ENCODE data around the gene ANKRD63. TPM values are rescaled to one million over a fixed set of nuclear protein-coding genes. Genes with fewer than 3 reads are reported as not detected.

ANKRD63 gene
- total and polyA plus RNA-seq, 2 donors (not counting 1 experiment from before 2014, with no cell fraction given): not detected

DNA sequence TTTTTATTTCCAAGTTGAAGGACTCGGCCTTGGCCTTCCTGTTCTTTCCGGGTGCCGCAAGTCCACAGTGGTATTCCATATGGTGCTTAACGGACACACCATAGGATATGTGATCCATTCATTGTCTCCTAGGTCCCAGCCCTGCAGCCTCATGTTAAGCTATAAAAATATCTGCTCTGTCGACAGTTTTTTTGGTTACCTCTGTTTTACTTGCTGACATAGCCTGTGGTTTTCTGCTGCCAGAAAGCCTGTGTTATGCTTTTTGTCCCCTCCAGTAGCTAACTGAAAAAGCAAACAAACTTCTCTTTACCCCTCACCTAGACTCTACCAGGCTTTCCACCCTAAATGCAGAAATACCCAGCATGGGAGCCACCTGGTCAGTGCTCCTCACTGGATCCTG lies 45.9 kb upstream of the ANKRD63 start:
- H3K9ac ChIP-seq (ENCODE audit: insufficient read depth, low read length): no peak overlapping the region
- H2AFZ ChIP-seq (ENCODE audit: low read length): no peak overlapping the region
- no peak overlapping the region for H3K27ac ChIP-seq (ENCODE audit: insufficient read depth, low read length)
- no peaks in the 10 kb centered on the region for H3K36me3 ChIP-seq (ENCODE audit: control insufficient read depth, insufficient read depth, low read length)
- no peaks in the 10 kb centered on the region for H4K20me1 ChIP-seq (ENCODE audit: control insufficient read depth, extremely low read depth, insufficient read depth, low read length)
- peaks cover 4% of the 10 kb centered on the region for H3K79me2 ChIP-seq (ENCODE audit: control insufficient read depth, insufficient read depth, low read length)
- no peak overlapping the region for H3K4me2 ChIP-seq (ENCODE audit: extremely low read depth, insufficient read depth, low read length)
- peaks cover 8% of the 10 kb centered on the region for H3K4me1 ChIP-seq (ENCODE audit: control insufficient read depth, extremely low read depth, insufficient read depth, low read length)
- TF ChIP-seq, protein P1, sequence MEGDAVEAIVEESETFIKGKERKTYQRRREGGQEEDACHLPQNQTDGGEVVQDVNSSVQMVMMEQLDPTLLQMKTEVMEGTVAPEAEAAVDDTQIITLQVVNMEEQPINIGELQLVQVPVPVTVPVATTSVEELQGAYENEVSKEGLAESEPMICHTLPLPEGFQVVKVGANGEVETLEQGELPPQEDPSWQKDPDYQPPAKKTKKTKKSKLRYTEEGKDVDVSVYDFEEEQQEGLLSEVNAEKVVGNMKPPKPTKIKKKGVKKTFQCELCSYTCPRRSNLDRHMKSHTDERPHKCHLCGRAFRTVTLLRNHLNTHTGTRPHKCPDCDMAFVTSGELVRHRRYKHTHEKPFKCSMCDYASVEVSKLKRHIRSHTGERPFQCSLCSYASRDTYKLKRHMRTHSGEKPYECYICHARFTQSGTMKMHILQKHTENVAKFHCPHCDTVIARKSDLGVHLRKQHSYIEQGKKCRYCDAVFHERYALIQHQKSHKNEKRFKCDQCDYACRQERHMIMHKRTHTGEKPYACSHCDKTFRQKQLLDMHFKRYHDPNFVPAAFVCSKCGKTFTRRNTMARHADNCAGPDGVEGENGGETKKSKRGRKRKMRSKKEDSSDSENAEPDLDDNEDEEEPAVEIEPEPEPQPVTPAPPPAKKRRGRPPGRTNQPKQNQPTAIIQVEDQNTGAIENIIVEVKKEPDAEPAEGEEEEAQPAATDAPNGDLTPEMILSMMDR (conservative IDR thresholded peaks at IDR 0.05 in 1 of 2, IDR thresholded peaks at IDR 0.05 in 1 of 2; ENCODE audit: low read depth in 1 of 2, low read length in 2 of 2): no peak
- no peak for TF ChIP-seq EZH2 (IDR thresholded peaks at IDR 0.05; ENCODE audit: low read length, missing control alignments)
- H3K9me3 ChIP-seq (ENCODE audit: control insufficient read depth, insufficient read depth, low read depth, low read length): no peaks in the 10 kb centered on the region
- H3K27me3 ChIP-seq (ENCODE audit: control insufficient read depth, insufficient read depth, low read length): no peaks in the 10 kb centered on the region
- no peak for DNase-seq (ENCODE audit: low read depth in 2 of 2)
- no peak overlapping the region for H3K4me3 ChIP-seq (replicated peaks in 1 of 4; ENCODE audit: control extremely low read depth in 1 of 4, insufficient read depth in 1 of 4, low read depth in 3 of 4, low read length in 4 of 4)

- Histone ChIP-seq H3K9ac (ENCODE audit: insufficient read depth, low read length) (no peak overlapping the region), H3K27me3 (ENCODE audit: control insufficient read depth, insufficient read depth, low read length) (no peaks in the 10 kb centered on the region), H3K9me3 (ENCODE audit: control insufficient read depth, insufficient read depth, low read depth, low read length) (no peaks in the 10 kb centered on the region), H3K27ac (ENCODE audit: insufficient read depth, low read length) (no peak overlapping the region), H2AFZ (ENCODE audit: low read length) (no peak overlapping the region), H4K20me1 (ENCODE audit: control insufficient read depth, extremely low read depth, insufficient read depth, low read length) (no peaks in the 10 kb centered on the region), H3K36me3 (ENCODE audit: control insufficient read depth, insufficient read depth, low read length) (no peaks in the 10 kb centered on the region), H3K4me2 (ENCODE audit: extremely low read depth, insufficient read depth, low read length) (no peak overlapping the region), H3K4me3 (replicated peaks in 1 of 4; ENCODE audit: control extremely low read depth in 1 of 4, insufficient read depth in 1 of 4, low read depth in 3 of 4, low read length in 4 of 4) (no peak overlapping the region), H3K79me2 (ENCODE audit: control insufficient read depth, insufficient read depth, low read length) (peaks cover 4% of the 10 kb centered on the region), H3K4me1 (ENCODE audit: control insufficient read depth, extremely low read depth, insufficient read depth, low read length) (peaks cover 6% of the 10 kb centered on the region)
- DNase-seq (ENCODE audit: low read depth in 2 of 2): peak in 1 of 2 donors; percentile 76
- TF ChIP-seq, protein P1 (conservative IDR thresholded peaks at IDR 0.05 in 1 of 2, IDR thresholded peaks at IDR 0.05 in 1 of 2; ENCODE audit: low read depth in 1 of 2, low read length in 2 of 2): no peak
- no peak for TF ChIP-seq EZH2 (IDR thresholded peaks at IDR 0.05; ENCODE audit: low read length, missing control alignments)
These were observed 45.3 kb upstream of the ANKRD63 start for GRCh38 chr15:40328176-40328575.

- H3K4me1 ChIP-seq (ENCODE audit: control insufficient read depth, extremely low read depth, insufficient read depth, low read length): peaks cover 10% of the 10 kb centered on the region
- H3K79me2 ChIP-seq (ENCODE audit: control insufficient read depth, insufficient read depth, low read length): peaks cover 4% of the 10 kb centered on the region
- H3K4me2 ChIP-seq (ENCODE audit: extremely low read depth, insufficient read depth, low read length): no peak overlapping the region
- no peaks in the 10 kb centered on the region for H4K20me1 ChIP-seq (ENCODE audit: control insufficient read depth, extremely low read depth, insufficient read depth, low read length)
- no peak overlapping the region for H2AFZ ChIP-seq (ENCODE audit: low read length)
- H3K36me3 ChIP-seq (ENCODE audit: control insufficient read depth, insufficient read depth, low read length): no peaks in the 10 kb centered on the region
- TF ChIP-seq, protein P1 (conservative IDR thresholded peaks at IDR 0.05 in 1 of 2, IDR thresholded peaks at IDR 0.05 in 1 of 2; ENCODE audit: low read depth in 1 of 2, low read length in 2 of 2): no peak
- no peak for TF ChIP-seq EZH2 (IDR thresholded peaks at IDR 0.05; ENCODE audit: low read length, missing control alignments)
- no peak overlapping the region for H3K9ac ChIP-seq (ENCODE audit: insufficient read depth, low read length)
- no peaks in the 10 kb centered on the region for H3K9me3 ChIP-seq (ENCODE audit: control insufficient read depth, insufficient read depth, low read depth, low read length)
- H3K4me3 ChIP-seq (replicated peaks in 1 of 4; ENCODE audit: control extremely low read depth in 1 of 4, insufficient read depth in 1 of 4, low read depth in 3 of 4, low read length in 4 of 4): no peak overlapping the region
- no peak for DNase-seq (ENCODE audit: low read depth in 2 of 2)
- no peak overlapping the region for H3K27ac ChIP-seq (ENCODE audit: insufficient read depth, low read length)
- H3K27me3 ChIP-seq (ENCODE audit: control insufficient read depth, insufficient read depth, low read length): no peaks in the 10 kb centered on the region
These were observed 44.6 kb upstream of the ANKRD63 start for GRCh38 chr15:40327457-40327856.

Data from fibroblast of lung (primary cell).